Right lobe of liver (tissue), 4 donors: ENCODE data around the gene PTPRK.

Experiments
- CTCF ChIP-seq, 4 donors: fragments of 200-600 bp in 3 of 4; fragments of 450-650 bp in 1 of 4; IDR thresholded peaks; one replicate each; pipeline versions ENCODE4 v1.5.1 to v1.8.0; 2016 to 2022; ENCODE audit warnings: antibody characterized with exemption in 4 of 4, mild to moderate bottlenecking in 2 of 4
- POLR2A ChIP-seq: fragments of 450-650 bp; IDR thresholded peaks from one replicate; pipeline ENCODE4 v1.6.1; 2017; ENCODE audit warnings: antibody characterized with exemption, mild to moderate bottlenecking
- donor health status: DM: no; HTN: no; CAD: no.
- donor health status: DM: no; HTN: no; CAD: no.
- donor health status: DM: no; HTN: yes; CAD: no.

GRCh38 chr6:127997496-127998164 lies 522.8 kb downstream of the PTPRK start:
- TF ChIP-seq CTCF (IDR thresholded peaks at IDR 0.05) (no peak), POLR2A (no peak)
